Right atrium auricular region (tissue), 2 donors: ENCODE results near the gene TNIP1. TPM values are rescaled to one million over a fixed set of nuclear protein-coding genes. Genes with fewer than 3 reads are reported as not detected.

Experiments used
- DNase-seq: peaks from one replicate; pipeline ENCODE4 v3.0.0-alpha.2; 2019; ENCODE audit warnings: low spot score
- H3K27ac ChIP-seq, 2 donors: fragments of 200-600 bp; sonication (generic); 1 replicate in 1 of 2; 2 replicates in 1 of 2; pipeline ENCODE4 v1.5.1; 2016 to 2019
- H3K27me3 ChIP-seq, 2 donors: fragments of 200-600 bp; sonication (generic); one replicate each; pipeline versions ENCODE4 v1.5.1 to v1.6.0; 2017 to 2019
- H3K36me3 ChIP-seq: fragments of 200-600 bp; sonication (generic); one replicate; pipeline ENCODE4 v1.5.1; 2016
- H3K4me1 ChIP-seq, 2 donors: fragments of 200-600 bp; sonication (generic); one replicate each; pipeline versions ENCODE4 v1.5.1 to v1.6.0; 2017 to 2019
- H3K4me3 ChIP-seq, 2 donors: fragments of 200-600 bp; sonication (generic); 1 replicate in 1 of 2; 2 replicates in 1 of 2; pipeline ENCODE4 v1.5.1; 2017 to 2019; ENCODE audit warnings: mild to moderate bottlenecking in 1 of 2, moderate library complexity in 1 of 2
- H3K9me3 ChIP-seq, 2 donors: fragments of 200-600 bp; sonication (generic); one replicate each; pipeline ENCODE4 v1.5.1; 2019
- total RNA-seq, 2 donors: library from RNA; depleted of rRNA; stranded (reverse); fragments of >200 nt; gene quantifications; one replicate each; pipeline ENCODE4 v1.1.0, GENCODE V29; 2016
- TF ChIP-seq, protein P1 (sequence below), 2 donors: fragments of 200-600 bp; sonication (generic); IDR thresholded peaks; one replicate each; pipeline ENCODE4 v1.5.1; 2019; ENCODE audit warnings: antibody characterized with exemption in 2 of 2

The TNIP1 gene
- total RNA-seq, 2 donors from 2014 or later, result 68.9 to 92.6 TPM

DNA sequence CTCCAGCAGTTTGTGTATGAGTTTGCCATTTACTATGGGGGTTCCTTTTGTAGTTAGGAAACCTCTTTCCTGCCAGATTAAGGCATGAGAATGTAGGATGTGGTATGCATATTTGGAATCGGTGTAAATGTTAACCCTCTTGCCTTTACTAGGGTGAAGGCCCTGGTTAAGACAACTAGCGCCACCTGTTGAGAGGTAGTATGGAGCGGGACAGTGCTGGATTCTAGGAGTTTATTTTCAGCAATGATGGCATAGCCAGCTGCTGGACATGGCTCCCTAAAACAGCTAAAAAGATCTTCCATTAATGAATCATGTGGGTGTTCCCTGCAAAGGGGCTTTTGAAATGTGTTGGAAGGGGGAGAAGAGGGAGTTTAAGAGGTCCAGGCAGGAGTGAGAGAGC is 91.1 kb downstream of the TNIP1 start:
- Histone ChIP-seq H3K36me3 (no peaks in the 10 kb centered on the region), H3K4me1 (no peaks in the 10 kb centered on the region), H3K9me3 (no peaks in the 10 kb centered on the region), H3K27ac (no peak overlapping the region), H3K4me3 (no peak overlapping the region), H3K27me3 (no peaks in the 10 kb centered on the region)
- DNase-seq, result no peak
- TF ChIP-seq, protein P1, sequence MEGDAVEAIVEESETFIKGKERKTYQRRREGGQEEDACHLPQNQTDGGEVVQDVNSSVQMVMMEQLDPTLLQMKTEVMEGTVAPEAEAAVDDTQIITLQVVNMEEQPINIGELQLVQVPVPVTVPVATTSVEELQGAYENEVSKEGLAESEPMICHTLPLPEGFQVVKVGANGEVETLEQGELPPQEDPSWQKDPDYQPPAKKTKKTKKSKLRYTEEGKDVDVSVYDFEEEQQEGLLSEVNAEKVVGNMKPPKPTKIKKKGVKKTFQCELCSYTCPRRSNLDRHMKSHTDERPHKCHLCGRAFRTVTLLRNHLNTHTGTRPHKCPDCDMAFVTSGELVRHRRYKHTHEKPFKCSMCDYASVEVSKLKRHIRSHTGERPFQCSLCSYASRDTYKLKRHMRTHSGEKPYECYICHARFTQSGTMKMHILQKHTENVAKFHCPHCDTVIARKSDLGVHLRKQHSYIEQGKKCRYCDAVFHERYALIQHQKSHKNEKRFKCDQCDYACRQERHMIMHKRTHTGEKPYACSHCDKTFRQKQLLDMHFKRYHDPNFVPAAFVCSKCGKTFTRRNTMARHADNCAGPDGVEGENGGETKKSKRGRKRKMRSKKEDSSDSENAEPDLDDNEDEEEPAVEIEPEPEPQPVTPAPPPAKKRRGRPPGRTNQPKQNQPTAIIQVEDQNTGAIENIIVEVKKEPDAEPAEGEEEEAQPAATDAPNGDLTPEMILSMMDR (IDR thresholded peaks at IDR 0.05), result no peak

DNA sequence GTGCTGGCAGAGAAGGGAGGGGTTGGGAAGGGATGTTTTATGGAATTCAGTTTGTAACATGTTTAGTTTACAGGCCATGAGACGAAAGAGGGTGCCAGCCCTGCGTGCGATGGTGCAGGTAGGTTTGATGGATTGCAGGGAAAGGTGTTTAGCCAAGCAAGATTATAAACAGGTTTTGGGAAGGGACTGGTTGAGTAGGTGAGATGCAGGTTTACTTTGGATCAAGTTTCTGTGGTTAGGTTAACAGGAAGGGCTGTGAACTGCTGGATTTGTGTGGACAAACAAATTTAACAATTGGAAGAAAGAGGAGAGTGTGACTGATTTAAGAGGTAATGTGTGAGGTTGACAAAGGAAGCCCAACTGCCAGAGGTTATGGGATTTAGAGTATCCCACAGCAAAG is 93.1 kb downstream of the TNIP1 start:
- Histone ChIP-seq H3K27ac (no peak overlapping the region), H3K4me3 (no peak overlapping the region), H3K36me3 (no peaks in the 10 kb centered on the region), H3K4me1 (no peaks in the 10 kb centered on the region), H3K27me3 (no peaks in the 10 kb centered on the region), H3K9me3 (no peaks in the 10 kb centered on the region)
- TF ChIP-seq, protein P1 (IDR thresholded peaks at IDR 0.05), result no peak
- no peak for DNase-seq

Other genes with a start within 250 kb of the TNIP1 start
- gene IRGM, start 234.5 kb downstream of the TNIP1 start, total RNA-seq, result not detected
- 1 to 10 TPM in 1 of 2 donors, under 1 TPM in 1; 0.74 to 1.6 TPM for gene ZNF300, start 176.1 kb downstream of the TNIP1 start, total RNA-seq
- gene GPX3, start 60.4 kb downstream of the TNIP1 start, total RNA-seq, result 1,000 to 10,000 TPM; 2,222 to 2,480 TPM
- gene ANXA6, start 76.7 kb upstream of the TNIP1 start, total RNA-seq, result 100 to 1,000 TPM; 164 to 165 TPM
- 100 to 1,000 TPM; 185 to 202 TPM for gene CCDC69, start 143.1 kb upstream of the TNIP1 start, total RNA-seq
- 10 to 100 TPM; 21.5 to 36.4 TPM for gene GM2A, start 172.2 kb upstream of the TNIP1 start, total RNA-seq
- not detected for gene SLC36A3, start 222.7 kb upstream of the TNIP1 start, total RNA-seq